ENCODE measurements around the gene ADAMTS2.

The ADAMTS2 gene

GRCh38 chr5:179322071-179323025, 22.9 kb downstream of the ADAMTS2 start:
- TF ChIP-seq, protein P1, sequence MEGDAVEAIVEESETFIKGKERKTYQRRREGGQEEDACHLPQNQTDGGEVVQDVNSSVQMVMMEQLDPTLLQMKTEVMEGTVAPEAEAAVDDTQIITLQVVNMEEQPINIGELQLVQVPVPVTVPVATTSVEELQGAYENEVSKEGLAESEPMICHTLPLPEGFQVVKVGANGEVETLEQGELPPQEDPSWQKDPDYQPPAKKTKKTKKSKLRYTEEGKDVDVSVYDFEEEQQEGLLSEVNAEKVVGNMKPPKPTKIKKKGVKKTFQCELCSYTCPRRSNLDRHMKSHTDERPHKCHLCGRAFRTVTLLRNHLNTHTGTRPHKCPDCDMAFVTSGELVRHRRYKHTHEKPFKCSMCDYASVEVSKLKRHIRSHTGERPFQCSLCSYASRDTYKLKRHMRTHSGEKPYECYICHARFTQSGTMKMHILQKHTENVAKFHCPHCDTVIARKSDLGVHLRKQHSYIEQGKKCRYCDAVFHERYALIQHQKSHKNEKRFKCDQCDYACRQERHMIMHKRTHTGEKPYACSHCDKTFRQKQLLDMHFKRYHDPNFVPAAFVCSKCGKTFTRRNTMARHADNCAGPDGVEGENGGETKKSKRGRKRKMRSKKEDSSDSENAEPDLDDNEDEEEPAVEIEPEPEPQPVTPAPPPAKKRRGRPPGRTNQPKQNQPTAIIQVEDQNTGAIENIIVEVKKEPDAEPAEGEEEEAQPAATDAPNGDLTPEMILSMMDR (IDR thresholded peaks at IDR 0.05; ENCODE audit: insufficient read depth, missing control alignments): no peak
- FAIRE-seq: no peak
- DNase-seq (ENCODE audit: insufficient read length, low spot score): no peak

DNA sequence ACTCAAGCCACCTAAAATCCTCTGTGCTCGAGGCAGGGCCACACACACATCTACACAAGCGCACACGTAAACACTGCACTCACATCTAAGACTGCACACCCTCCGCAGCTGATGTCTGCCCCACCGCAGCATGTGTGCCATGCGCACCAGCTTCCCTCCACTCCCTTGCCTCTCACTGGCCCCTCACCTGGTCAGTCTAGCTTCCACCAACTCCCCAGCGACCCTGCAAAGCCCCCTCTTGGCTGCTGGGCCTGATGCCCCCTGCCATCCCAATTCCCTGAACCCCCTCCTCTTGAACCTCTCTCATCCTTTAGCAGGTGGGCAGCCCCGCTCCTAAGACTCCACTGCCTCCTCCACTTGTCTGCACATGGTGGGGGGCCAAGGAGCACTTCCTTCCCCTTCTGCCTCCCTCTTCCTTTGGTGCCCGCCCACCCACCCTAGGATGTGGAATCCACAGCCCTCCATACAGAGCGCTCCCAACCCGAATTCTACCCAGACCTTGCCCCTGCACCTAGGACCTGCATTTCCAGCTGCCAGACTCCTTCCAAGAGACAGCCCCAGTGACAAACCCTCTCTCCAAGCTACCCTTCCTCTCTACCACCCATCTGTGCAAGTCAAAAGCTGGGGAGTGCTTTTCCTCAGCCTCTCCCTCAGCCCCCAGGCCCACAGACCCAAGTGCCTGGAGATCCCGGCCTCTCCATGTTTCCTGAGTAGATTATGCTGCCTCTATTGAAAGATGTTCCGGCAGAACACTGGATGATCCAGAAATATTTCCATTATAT, 23.9 kb downstream of the ADAMTS2 start:
- no peak for FAIRE-seq
- TF ChIP-seq, protein P1 (IDR thresholded peaks at IDR 0.05; ENCODE audit: insufficient read depth, missing control alignments): no peak
- DNase-seq (ENCODE audit: insufficient read length, low spot score): no peak

- DNase-seq (ENCODE audit: insufficient read length, low spot score) (no peak), FAIRE-seq (no peak)
- TF ChIP-seq, protein P1 (IDR thresholded peaks at IDR 0.05; ENCODE audit: insufficient read depth, missing control alignments): no peak
These were observed 25.4 kb downstream of the ADAMTS2 start for GRCh38 chr5:179319741-179320281.

GRCh38 chr5:179319123-179319522, 26.1 kb downstream of the ADAMTS2 start:
- TF ChIP-seq, protein P1 (IDR thresholded peaks at IDR 0.05; ENCODE audit: insufficient read depth, missing control alignments): no peak
- DNase-seq (ENCODE audit: insufficient read length, low spot score): no peak
- no peak for FAIRE-seq

- FAIRE-seq (no peak), DNase-seq (ENCODE audit: insufficient read length, low spot score) (peak; percentile 78)
- TF ChIP-seq, protein P1 (IDR thresholded peaks at IDR 0.05; ENCODE audit: insufficient read depth, missing control alignments): no peak
These were observed 26.9 kb downstream of the ADAMTS2 start for GRCh38 chr5:179318221-179318955.

GRCh38 chr5:179317411-179318220, 27.6 kb downstream of the ADAMTS2 start:
- FAIRE-seq (no peak), DNase-seq (ENCODE audit: insufficient read length, low spot score) (no peak)
- TF ChIP-seq, protein P1 (IDR thresholded peaks at IDR 0.05; ENCODE audit: insufficient read depth, missing control alignments): no peak
